ENCODE measurements around the gene SLC10A3.

Gene SLC10A3

DNA sequence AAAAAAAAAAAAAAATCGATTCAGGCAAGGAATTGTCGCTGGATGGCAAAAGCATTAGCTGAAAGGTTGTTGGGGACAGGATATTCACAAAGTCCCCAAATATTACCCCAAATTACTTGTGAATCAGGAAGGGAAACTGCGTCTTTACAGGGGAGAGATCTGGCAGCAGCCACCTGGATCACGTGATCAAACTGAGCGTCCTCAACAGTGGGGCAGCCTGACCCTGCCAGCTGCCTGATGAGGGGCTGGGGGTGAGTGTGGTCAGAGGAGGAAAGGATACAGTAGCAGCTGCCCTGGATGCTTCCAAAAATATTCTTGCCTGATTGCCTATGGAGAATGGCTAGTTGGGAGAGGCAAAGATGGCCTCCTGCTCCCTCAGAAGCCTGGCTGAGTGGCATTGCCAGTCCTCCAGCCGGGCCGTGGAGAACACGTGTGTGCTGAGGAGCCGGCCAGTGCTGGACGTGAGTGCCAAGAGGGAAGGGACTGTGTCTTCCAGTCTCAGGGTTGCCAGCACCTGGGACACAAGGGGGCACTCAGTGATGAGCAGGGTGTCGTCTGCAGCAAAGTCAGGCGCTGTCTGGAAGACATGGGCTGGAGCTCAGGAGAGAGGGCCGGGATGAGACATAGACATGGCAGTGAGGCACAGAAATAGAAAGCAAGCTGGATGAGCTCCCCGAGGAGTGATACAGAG, 8.4 kb downstream of the SLC10A3 start:
- DNase-seq (ENCODE audit: extremely low read depth, low read depth) = no peak
- TF ChIP-seq, protein P1, sequence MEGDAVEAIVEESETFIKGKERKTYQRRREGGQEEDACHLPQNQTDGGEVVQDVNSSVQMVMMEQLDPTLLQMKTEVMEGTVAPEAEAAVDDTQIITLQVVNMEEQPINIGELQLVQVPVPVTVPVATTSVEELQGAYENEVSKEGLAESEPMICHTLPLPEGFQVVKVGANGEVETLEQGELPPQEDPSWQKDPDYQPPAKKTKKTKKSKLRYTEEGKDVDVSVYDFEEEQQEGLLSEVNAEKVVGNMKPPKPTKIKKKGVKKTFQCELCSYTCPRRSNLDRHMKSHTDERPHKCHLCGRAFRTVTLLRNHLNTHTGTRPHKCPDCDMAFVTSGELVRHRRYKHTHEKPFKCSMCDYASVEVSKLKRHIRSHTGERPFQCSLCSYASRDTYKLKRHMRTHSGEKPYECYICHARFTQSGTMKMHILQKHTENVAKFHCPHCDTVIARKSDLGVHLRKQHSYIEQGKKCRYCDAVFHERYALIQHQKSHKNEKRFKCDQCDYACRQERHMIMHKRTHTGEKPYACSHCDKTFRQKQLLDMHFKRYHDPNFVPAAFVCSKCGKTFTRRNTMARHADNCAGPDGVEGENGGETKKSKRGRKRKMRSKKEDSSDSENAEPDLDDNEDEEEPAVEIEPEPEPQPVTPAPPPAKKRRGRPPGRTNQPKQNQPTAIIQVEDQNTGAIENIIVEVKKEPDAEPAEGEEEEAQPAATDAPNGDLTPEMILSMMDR (IDR thresholded peaks at IDR 0.05; ENCODE audit: low read depth, low read length) = no peak

DNA sequence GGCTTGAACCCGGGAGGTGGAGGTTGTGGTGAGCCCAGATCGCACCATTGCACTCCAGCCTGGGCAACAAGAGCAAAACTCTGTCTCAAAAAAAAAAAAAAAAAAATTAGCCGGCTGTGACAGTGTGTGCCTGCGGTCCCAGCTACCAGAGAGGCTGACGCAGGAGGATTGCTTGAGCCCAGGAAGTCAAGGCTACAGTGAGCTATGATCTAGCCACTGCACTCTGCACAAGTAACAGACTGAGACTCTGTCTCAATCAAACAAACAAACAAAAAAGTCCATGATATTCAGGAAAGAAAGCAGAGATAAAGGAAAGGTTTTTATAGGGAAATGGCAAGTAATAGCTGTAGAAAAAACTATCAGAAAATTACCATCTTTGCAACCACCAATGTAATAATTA, 9.2 kb downstream of the SLC10A3 start:
- TF ChIP-seq, protein P1 (IDR thresholded peaks at IDR 0.05; ENCODE audit: low read depth, low read length) = no peak
- DNase-seq (ENCODE audit: extremely low read depth, low read depth) = no peak

DNA sequence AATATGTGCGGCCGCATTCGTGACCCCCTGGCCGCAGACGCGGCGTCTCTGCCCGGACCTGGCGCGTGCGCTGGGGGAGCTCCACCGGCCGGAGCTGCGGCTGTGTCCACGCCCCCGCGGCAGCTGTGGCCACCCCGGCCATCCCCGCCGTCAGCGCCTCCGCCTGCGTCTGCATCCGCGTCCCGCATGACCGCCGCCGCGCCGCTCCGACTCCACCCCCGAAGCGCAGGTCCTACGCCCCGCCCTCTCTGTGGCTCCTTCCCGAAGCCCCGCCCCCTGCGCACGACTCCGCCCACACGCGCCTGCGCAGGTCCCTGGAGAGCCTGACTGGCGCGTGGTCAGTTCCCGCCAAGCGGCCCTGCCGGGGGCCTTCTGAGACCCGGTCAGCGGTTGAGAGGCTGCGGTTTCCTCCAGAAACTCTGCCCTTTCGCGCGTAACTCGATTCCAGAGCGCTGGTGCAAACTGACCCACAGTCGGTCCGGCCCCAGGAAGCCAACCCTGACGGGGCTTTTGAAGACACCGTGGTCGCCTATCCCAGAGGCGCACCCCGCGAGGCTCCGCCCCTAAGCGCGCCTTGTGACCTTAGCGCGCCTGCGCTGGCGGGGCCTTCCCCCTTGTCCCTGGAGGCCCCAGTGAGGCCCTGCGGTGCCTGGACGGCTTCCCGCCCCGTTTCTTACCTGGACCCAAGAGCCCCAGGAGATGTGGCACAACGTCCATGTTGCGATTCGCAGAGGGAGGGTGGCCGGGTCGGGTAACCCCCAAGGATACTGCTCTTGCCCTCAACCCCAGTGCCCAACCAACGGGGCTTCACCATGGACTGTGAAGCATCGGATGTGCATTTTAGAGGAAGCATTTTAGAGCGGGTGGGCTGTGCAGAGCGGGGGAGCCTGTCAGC, 11.5 kb downstream of the SLC10A3 start, which contains the start of gene LAGE3:
Gene LAGE3 (minus strand): TSS at position 554 of the 895 bp plus-strand sequence. CDS start 366 bp downstream, at position 188.
- TF ChIP-seq, protein P1 (IDR thresholded peaks at IDR 0.05; ENCODE audit: low read depth, low read length) = no peak
- DNase-seq (ENCODE audit: extremely low read depth, low read depth) = peak; percentile 67

DNA sequence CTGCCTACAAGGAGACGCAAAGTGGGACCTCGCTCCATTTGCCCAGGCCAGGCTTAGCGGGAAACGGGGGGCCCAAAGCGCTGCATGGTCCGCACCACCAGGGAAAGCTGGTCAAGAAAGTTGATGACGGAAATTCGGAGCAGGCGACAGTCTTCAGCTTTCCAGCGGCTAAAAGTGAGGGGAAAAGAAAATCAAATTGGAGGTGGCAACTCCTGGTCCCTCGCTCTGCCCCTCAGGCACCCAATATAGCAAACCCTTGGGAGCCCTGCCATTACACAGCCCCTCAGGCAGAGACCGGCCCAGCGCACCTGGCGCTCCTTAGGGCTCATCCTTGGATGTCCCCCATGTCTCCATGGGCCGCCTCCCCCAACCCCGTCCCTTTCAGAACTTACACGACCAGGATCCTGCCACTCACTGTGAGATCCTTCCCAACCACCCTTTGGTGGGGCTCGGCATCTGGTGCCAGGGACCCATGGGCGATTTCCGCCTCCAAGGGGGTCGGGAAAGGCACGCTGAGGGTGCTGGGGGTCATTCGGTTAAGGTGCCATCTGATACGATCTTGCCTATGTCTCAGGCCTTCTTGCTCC, 12.4 kb downstream of the SLC10A3 start:
- TF ChIP-seq, protein P1 (IDR thresholded peaks at IDR 0.05; ENCODE audit: low read depth, low read length) = no peak
- DNase-seq (ENCODE audit: extremely low read depth, low read depth) = no peak

DNA sequence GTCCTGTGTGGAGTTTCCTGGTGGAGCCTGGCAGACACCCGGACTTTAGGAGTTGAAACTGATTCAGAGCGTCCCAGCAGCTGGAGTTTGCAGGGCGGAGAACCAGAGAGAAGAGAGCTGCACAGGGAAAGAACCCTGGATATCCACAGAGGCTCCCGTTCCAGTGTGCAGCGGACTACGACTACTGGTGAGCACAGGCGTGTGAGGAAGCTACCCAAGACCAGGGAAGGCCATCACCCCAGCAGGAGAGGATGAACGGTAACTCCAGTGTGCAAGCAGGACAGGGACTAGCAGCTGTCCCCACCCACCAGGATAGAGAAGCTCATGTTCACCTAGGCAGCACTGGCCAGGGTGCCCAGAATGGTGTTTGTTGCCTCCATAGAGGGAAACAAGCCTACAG, 13.6 kb downstream of the SLC10A3 start:
- TF ChIP-seq, protein P1 (IDR thresholded peaks at IDR 0.05; ENCODE audit: low read depth, low read length) = no peak
- no peak for DNase-seq (ENCODE audit: extremely low read depth, low read depth)

DNA sequence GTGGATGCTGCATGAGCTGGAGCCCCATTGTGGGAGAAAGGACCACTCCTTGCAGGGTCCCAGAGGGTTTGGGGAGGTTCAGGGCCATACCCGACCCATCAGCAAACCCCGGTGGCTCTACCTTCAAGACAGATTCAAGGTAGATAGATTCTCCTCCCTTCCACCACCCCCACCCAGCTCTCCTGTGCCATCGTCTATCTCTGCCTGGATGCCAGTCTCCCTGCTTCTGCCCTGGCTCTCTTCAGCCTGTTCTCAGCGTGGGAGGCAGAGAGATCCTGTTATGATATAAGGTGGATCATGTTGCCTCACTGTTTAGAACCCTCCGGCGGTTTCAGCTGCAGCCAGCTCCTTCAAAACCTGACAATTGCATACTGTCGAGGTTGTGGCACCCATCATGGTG, 16.7 kb downstream of the SLC10A3 start:
- TF ChIP-seq, protein P1 (IDR thresholded peaks at IDR 0.05; ENCODE audit: low read depth, low read length) = no peak
- no peak for DNase-seq (ENCODE audit: extremely low read depth, low read depth)
